ENCODE results near the gene DPF3. TPM values are rescaled to one million over a fixed set of nuclear protein-coding genes. Genes with fewer than 3 reads are reported as not detected.

Gene DPF3
- total and polyA plus RNA-seq, 9 donors = 1.3 to 3.9 (median 1.9) TPM

DNA sequence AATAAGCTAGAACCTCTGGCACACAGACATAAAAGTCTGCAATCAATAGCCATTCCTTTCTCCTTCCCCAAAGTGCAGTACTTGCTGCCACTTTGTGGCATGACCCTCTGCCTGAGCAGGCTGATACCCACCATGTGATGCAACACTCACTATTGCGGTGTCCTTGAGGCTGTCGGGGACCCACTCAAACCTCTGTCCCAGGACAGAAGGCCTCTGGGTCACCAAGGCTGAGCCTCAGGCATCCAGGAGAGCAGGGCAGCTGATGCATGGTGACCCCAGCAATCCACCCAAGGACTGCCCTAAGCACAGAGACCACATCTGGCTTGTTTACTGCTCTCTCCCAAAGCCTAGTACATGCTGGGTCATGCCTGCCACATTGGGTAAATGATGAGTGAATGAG is 114.2 kb downstream of the DPF3 start:
- H3K4me1 ChIP-seq (ENCODE audit: control insufficient read depth, insufficient read depth, low read length) = peaks cover 6% of the 10 kb centered on the region
- H3K9me3 ChIP-seq (replicated peaks; ENCODE audit: control insufficient read depth, low read depth, low read length) = no peaks in the 10 kb centered on the region
- no peak overlapping the region for H3K4me3 ChIP-seq (ENCODE audit: low read length)
- no peaks in the 10 kb centered on the region for H3K27me3 ChIP-seq (ENCODE audit: control insufficient read depth, insufficient read depth, low read length)
- H3K36me3 ChIP-seq (ENCODE audit: control insufficient read depth, insufficient read depth, low read length) = no peaks in the 10 kb centered on the region
- no peak for DNase-seq
- H3K27ac ChIP-seq (ENCODE audit: low read length) = no peak overlapping the region
- WGBS (ENCODE audit: insufficient coverage) = no CpG with 5 or more reads among the region's 2 CpGs

GRCh38 chr14:72777636-72778035 is 116.3 kb downstream of the DPF3 start:
- H3K4me3 ChIP-seq (ENCODE audit: low read length) = no peak overlapping the region
- H3K4me1 ChIP-seq (ENCODE audit: control insufficient read depth, insufficient read depth, low read length) = peaks cover 6% of the 10 kb centered on the region
- H3K36me3 ChIP-seq (ENCODE audit: control insufficient read depth, insufficient read depth, low read length) = no peaks in the 10 kb centered on the region
- DNase-seq = no peak
- H3K27ac ChIP-seq (ENCODE audit: low read length) = no peak overlapping the region
- WGBS (ENCODE audit: insufficient coverage) = 100% methylated on average over 1 of the region's 2 CpGs
- H3K27me3 ChIP-seq (ENCODE audit: control insufficient read depth, insufficient read depth, low read length) = no peaks in the 10 kb centered on the region
- no peaks in the 10 kb centered on the region for H3K9me3 ChIP-seq (replicated peaks; ENCODE audit: control insufficient read depth, low read depth, low read length)

GRCh38 chr14:72776701-72777261 is 117.1 kb downstream of the DPF3 start:
- 60% methylated on average over 7 of the region's 8 CpGs for WGBS (ENCODE audit: insufficient coverage)
- H3K27ac ChIP-seq (ENCODE audit: low read length) = no peak overlapping the region
- no peaks in the 10 kb centered on the region for H3K36me3 ChIP-seq (ENCODE audit: control insufficient read depth, insufficient read depth, low read length)
- no peaks in the 10 kb centered on the region for H3K9me3 ChIP-seq (replicated peaks; ENCODE audit: control insufficient read depth, low read depth, low read length)
- no peak overlapping the region for H3K4me3 ChIP-seq (ENCODE audit: low read length)
- no peak for DNase-seq
- H3K27me3 ChIP-seq (ENCODE audit: control insufficient read depth, insufficient read depth, low read length) = no peaks in the 10 kb centered on the region
- peaks cover 6% of the 10 kb centered on the region for H3K4me1 ChIP-seq (ENCODE audit: control insufficient read depth, insufficient read depth, low read length)

DNA sequence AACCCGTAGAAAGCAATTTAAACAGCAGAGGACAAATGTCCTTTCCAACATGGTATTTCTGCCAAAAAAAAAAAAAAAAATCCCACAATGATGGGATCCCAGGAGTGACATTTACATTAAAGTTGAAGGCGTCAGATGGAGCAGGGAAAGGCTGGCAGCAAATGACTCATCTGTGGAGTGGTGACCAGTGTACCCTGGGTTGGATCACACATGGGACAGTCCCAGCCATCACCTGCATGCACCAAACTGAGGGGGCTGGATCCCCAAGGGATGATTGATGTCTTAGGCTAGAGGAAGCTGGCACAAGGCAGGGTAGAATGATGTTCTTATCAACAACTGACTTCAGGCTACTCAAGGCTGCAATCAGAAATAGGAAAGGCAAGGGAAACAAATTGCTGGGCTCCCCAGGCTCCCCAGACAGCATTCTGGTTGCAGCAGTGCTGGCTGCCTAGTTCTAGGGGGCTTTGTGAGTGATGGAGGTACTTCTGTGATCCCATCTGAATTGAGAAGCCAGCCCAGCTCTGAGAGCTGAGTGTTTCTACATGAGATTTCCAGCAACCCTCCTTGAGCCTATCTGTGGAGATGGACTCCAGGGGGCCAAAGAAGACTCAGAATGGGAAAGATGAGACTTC is 117.9 kb downstream of the DPF3 start:
- Histone ChIP-seq H3K4me3 (ENCODE audit: low read length) (no peak overlapping the region), H3K4me1 (ENCODE audit: control insufficient read depth, insufficient read depth, low read length) (peaks cover 1% of the 10 kb centered on the region), H3K36me3 (ENCODE audit: control insufficient read depth, insufficient read depth, low read length) (no peaks in the 10 kb centered on the region), H3K27ac (ENCODE audit: low read length) (no peak overlapping the region), H3K9me3 (replicated peaks; ENCODE audit: control insufficient read depth, low read depth, low read length) (no peaks in the 10 kb centered on the region), H3K27me3 (ENCODE audit: control insufficient read depth, insufficient read depth, low read length) (no peaks in the 10 kb centered on the region)
- no peak for DNase-seq
- WGBS (ENCODE audit: insufficient coverage) = 57% methylated on average over 1 of the region's 2 CpGs

GRCh38 chr14:72774894-72775620 is 118.8 kb downstream of the DPF3 start:
- 80% methylated on average over 3 of the region's 6 CpGs for WGBS (ENCODE audit: insufficient coverage)
- no peaks in the 10 kb centered on the region for H3K9me3 ChIP-seq (replicated peaks; ENCODE audit: control insufficient read depth, low read depth, low read length)
- no peaks in the 10 kb centered on the region for H3K27me3 ChIP-seq (ENCODE audit: control insufficient read depth, insufficient read depth, low read length)
- no peak for DNase-seq
- H3K36me3 ChIP-seq (ENCODE audit: control insufficient read depth, insufficient read depth, low read length) = no peaks in the 10 kb centered on the region
- no peak overlapping the region for H3K27ac ChIP-seq (ENCODE audit: low read length)
- no peaks in the 10 kb centered on the region for H3K4me1 ChIP-seq (ENCODE audit: control insufficient read depth, insufficient read depth, low read length)
- no peak overlapping the region for H3K4me3 ChIP-seq (ENCODE audit: low read length)

DNA sequence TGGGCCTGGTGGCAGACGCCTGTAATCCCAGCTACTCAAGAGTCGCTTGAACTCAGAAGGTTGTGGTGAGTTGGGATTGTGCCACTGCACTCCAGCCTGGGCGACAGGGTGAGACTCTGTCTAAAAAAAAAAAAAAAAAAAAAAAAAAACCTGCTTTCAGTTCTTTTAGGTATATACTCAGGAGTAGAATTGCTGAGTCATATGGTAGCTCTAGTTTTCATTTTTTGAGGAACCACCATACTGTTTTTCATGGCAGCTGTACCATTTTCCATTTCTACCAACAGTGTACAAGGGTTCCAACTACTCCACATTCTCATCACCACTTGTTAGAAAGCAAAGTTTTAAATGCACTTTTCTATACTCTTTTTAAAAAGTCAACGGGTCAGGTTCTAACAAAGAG is 119.8 kb downstream of the DPF3 start:
- Histone ChIP-seq H3K9me3 (replicated peaks; ENCODE audit: control insufficient read depth, low read depth, low read length) (no peaks in the 10 kb centered on the region), H3K27me3 (ENCODE audit: control insufficient read depth, insufficient read depth, low read length) (no peaks in the 10 kb centered on the region), H3K4me3 (ENCODE audit: low read length) (no peak overlapping the region), H3K4me1 (ENCODE audit: control insufficient read depth, insufficient read depth, low read length) (no peaks in the 10 kb centered on the region), H3K27ac (ENCODE audit: low read length) (no peak overlapping the region), H3K36me3 (ENCODE audit: control insufficient read depth, insufficient read depth, low read length) (no peaks in the 10 kb centered on the region)
- WGBS (ENCODE audit: insufficient coverage) = 82% methylated on average over 2 of the region's 4 CpGs
- DNase-seq = no peak

- no peaks in the 10 kb centered on the region for H3K36me3 ChIP-seq (ENCODE audit: control insufficient read depth, insufficient read depth, low read length)
These were observed 122.3 kb downstream of the DPF3 start for GRCh38 chr14:72771561-72771960.

DNA sequence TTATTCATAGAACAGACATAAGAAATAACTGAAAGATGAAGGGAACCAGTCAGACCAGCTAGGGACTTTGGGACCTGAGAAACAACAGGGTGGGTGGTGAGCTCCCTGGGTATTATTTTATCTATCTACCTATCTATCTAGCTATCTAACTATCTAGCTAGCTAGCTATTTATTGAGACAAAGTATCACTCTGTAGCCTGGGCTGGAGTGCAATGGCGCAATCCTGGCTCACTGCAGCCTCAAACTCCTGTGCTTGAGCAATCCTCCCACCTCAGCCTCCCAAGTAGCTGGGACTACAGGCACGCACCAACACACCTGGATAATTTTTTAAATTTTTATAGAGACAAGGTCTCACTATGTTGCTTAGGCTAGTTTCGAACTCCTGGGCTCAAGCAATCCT is 127.6 kb downstream of the DPF3 start:
- no peaks in the 10 kb centered on the region for H3K27me3 ChIP-seq (ENCODE audit: control insufficient read depth, insufficient read depth, low read length)
- H3K4me3 ChIP-seq (ENCODE audit: low read length) = no peak overlapping the region
- no peaks in the 10 kb centered on the region for H3K36me3 ChIP-seq (ENCODE audit: control insufficient read depth, insufficient read depth, low read length)
- WGBS (ENCODE audit: insufficient coverage) = 100% methylated on average over 1 of the region's 3 CpGs
- H3K27ac ChIP-seq (ENCODE audit: low read length) = no peak overlapping the region
- DNase-seq = no peak
- peaks cover 9% of the 10 kb centered on the region for H3K9me3 ChIP-seq (replicated peaks; ENCODE audit: control insufficient read depth, low read depth, low read length)
- no peaks in the 10 kb centered on the region for H3K4me1 ChIP-seq (ENCODE audit: control insufficient read depth, insufficient read depth, low read length)

More at GRCh38 chr14:72771561-72771960, 122.3 kb downstream of the DPF3 start:
- no peak overlapping the region for H3K4me3 ChIP-seq (ENCODE audit: low read length)
- WGBS (ENCODE audit: insufficient coverage) = 89% methylated on average over 7 of the region's 11 CpGs
- no peaks in the 10 kb centered on the region for H3K27me3 ChIP-seq (ENCODE audit: control insufficient read depth, insufficient read depth, low read length)
- no peak overlapping the region for H3K27ac ChIP-seq (ENCODE audit: low read length)
- H3K9me3 ChIP-seq (replicated peaks; ENCODE audit: control insufficient read depth, low read depth, low read length) = peaks cover 7% of the 10 kb centered on the region
- no peak for DNase-seq
- no peaks in the 10 kb centered on the region for H3K4me1 ChIP-seq (ENCODE audit: control insufficient read depth, insufficient read depth, low read length)

- WGBS (ENCODE audit: insufficient coverage) = no CpG with 5 or more reads among the region's 1 CpG
- H3K4me3 ChIP-seq (ENCODE audit: low read length) = no peak overlapping the region
- H3K27me3 ChIP-seq (ENCODE audit: control insufficient read depth, insufficient read depth, low read length) = no peaks in the 10 kb centered on the region
- H3K27ac ChIP-seq (ENCODE audit: low read length) = no peak overlapping the region
- no peaks in the 10 kb centered on the region for H3K36me3 ChIP-seq (ENCODE audit: control insufficient read depth, insufficient read depth, low read length)
- DNase-seq = no peak
- H3K9me3 ChIP-seq (replicated peaks; ENCODE audit: control insufficient read depth, low read depth, low read length) = peaks cover 15% of the 10 kb centered on the region
- H3K4me1 ChIP-seq (ENCODE audit: control insufficient read depth, insufficient read depth, low read length) = no peaks in the 10 kb centered on the region
These were observed 130.0 kb downstream of the DPF3 start for GRCh38 chr14:72763892-72764291.

DNA sequence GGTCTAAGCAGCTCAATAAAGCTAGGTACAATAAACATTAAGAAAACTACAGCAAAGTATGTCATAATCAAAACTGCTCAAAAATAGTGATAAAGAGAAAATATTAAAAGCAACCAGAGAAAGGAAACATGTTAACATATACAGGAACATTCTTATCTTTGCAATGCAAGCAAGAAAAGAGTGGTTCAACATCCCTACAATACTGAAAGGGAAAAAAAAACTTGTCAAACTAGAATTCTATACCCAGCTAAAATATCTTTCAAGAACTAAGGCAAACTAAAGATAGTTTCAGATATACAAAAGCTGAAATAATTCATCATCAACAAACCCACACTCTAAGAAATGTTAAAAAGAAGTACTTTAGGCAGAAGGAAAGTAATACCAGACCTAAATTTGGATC is 134.2 kb downstream of the DPF3 start:
- Histone ChIP-seq H3K27ac (ENCODE audit: low read length) (no peak overlapping the region), H3K4me3 (ENCODE audit: low read length) (no peak overlapping the region), H3K36me3 (ENCODE audit: control insufficient read depth, insufficient read depth, low read length) (no peaks in the 10 kb centered on the region), H3K27me3 (ENCODE audit: control insufficient read depth, insufficient read depth, low read length) (no peaks in the 10 kb centered on the region), H3K4me1 (ENCODE audit: control insufficient read depth, insufficient read depth, low read length) (no peaks in the 10 kb centered on the region), H3K9me3 (replicated peaks; ENCODE audit: control insufficient read depth, low read depth, low read length) (peaks cover 11% of the 10 kb centered on the region)
- DNase-seq = no peak

All from muscle of leg (tissue), 11 donors.